CD8-positive, alpha-beta memory T cell (primary cell): Measurements from ENCODE around the gene EP400. TPM values are rescaled to one million over a fixed set of nuclear protein-coding genes. Genes with fewer than 3 reads are reported as not detected.
"Not testable (repeated sequence)": the region's sequence is repeated elsewhere in the genome, so short reads cannot be mapped to it uniquely, and the experiment has no call there.

Experiments used
- CTCF ChIA-PET: fragments of 350-600 bp; sonication (Branson Sonifier 250); formaldehyde crosslinking; loops from one replicate; lab custom pipeline; 2021; ENCODE audit warnings: antibody characterized with exemption; lab: Charles Lee
- POLR2A ChIA-PET: fragments of 350-600 bp; sonication (Branson Sonifier 250); formaldehyde crosslinking; loops from one replicate; lab custom pipeline; 2021; ENCODE audit warnings: antibody characterized with exemption; lab: Charles Lee
- DNase-seq, 5 donors: peaks; one replicate each; pipeline versions ENCODE4 v3.0.0 to v3.0.0-alpha.2; 2020 to 2022; ENCODE audit warnings: mixed read lengths in 1 of 5
- H3K27ac ChIP-seq: one replicate; pipeline ENCODE4 v1.7.0; 2013; ENCODE audit warnings: low read depth, mild to moderate bottlenecking, low read length, moderate library complexity
- H3K27me3 ChIP-seq: 2 replicates; pipeline ENCODE4 v1.7.0; 2013; ENCODE audit warnings: low read length, mild to moderate bottlenecking; ENCODE audit not compliant: insufficient read depth, poor library complexity, severe bottlenecking
- H3K36me3 ChIP-seq: 2 replicates; pipeline ENCODE4 v1.7.0; 2013; ENCODE audit warnings: mild to moderate bottlenecking, low read length, moderate library complexity; ENCODE audit not compliant: insufficient read depth
- H3K4me1 ChIP-seq: 2 replicates; pipeline ENCODE4 v1.7.0; 2013; ENCODE audit warnings: mild to moderate bottlenecking, low read length, moderate library complexity; ENCODE audit not compliant: insufficient read depth
- H3K4me3 ChIP-seq: 2 replicates; pipeline ENCODE4 v1.7.0; 2013; ENCODE audit warnings: mild to moderate bottlenecking, low read length
- H3K9me3 ChIP-seq: 2 replicates; pipeline ENCODE4 v1.7.0; 2013; ENCODE audit warnings: mild to moderate bottlenecking, low read length
- H3K27ac Mint-ChIP-seq, 8 donors: one replicate each; pipeline ENCODE4 v1.8.0; 2020 to 2021; ENCODE audit warnings: mixed read lengths in 8 of 8, mild to moderate bottlenecking in 6 of 8, inconsistent platforms in 3 of 8, moderate library complexity in 3 of 8
- H3K27me3 Mint-ChIP-seq, 2 donors: one replicate each; pipeline ENCODE4 v1.8.0; 2020 to 2021; ENCODE audit warnings: mixed read lengths in 2 of 2, mild to moderate bottlenecking in 1 of 2, moderate library complexity in 1 of 2
- H3K36me3 Mint-ChIP-seq, 3 donors: one replicate each; pipeline ENCODE4 v1.8.0; 2020 to 2021; ENCODE audit warnings: mixed read lengths in 3 of 3, inconsistent platforms in 1 of 3, mild to moderate bottlenecking in 1 of 3
- H3K4me1 Mint-ChIP-seq, 3 donors: one replicate each; pipeline ENCODE4 v1.8.0; 2020 to 2021; ENCODE audit warnings: mixed read lengths in 3 of 3, inconsistent platforms in 1 of 3, mild to moderate bottlenecking in 1 of 3
- H3K4me3 Mint-ChIP-seq, 7 donors: one replicate each; pipeline ENCODE4 v1.8.0; 2020 to 2021; ENCODE audit warnings: mixed read lengths in 7 of 7, mild to moderate bottlenecking in 6 of 7, moderate library complexity in 4 of 7, inconsistent platforms in 2 of 7
- H3K9me3 Mint-ChIP-seq, 5 donors: one replicate each; pipeline ENCODE4 v1.8.0; 2020 to 2022; ENCODE audit warnings: mixed read lengths in 5 of 5, mild to moderate bottlenecking in 3 of 5, moderate library complexity in 2 of 5, inconsistent platforms in 1 of 5
- polyA plus RNA-seq: library from polyadenylated mRNA; unstranded; fragments of 300-500 nt; fragmentation: Illumina TruSeq; gene quantifications from one replicate; pipeline ENCODE4 v1.2.3, GENCODE V29; 2021
- total RNA-seq, 2 experiments: library from RNA; stranded (reverse); gene quantifications; one replicate each; pipeline ENCODE4 v1.2.3, GENCODE V29; 2021

The EP400 gene
- total and polyA plus RNA-seq, 3 experiments from 2014 or later, result 4.3 to 48.8 (median 47.9) TPM

GRCh38 chr12:131944601-131945251 lies 5.0 kb upstream of the EP400 start:
- ChIA-PET POLR2A (interaction anchor here (1.1 kb wide), 1 partner anchor 15 kb away, joined by 3 read pairs; no protein-coding TSS in a partner anchor), CTCF (interaction anchor here (0.8 kb wide), 1 partner anchor 22 kb away, joined by 4 read pairs; no protein-coding TSS in a partner anchor)
- H3K4me3 Mint-ChIP-seq, result no peak overlapping the region
- peak in 1 of 5 donors; percentile 41 for DNase-seq
- no peaks in the 10 kb centered on the region for H3K9me3 Mint-ChIP-seq
- peak overlapping the region in 1 of 8 donors; percentile 52 for H3K27ac Mint-ChIP-seq
- no peak overlapping the region for H3K27ac ChIP-seq
- H3K9me3 ChIP-seq, result no peaks in the 10 kb centered on the region
- no peaks in the 10 kb centered on the region for H3K27me3 ChIP-seq
- H3K4me1 Mint-ChIP-seq, result peaks cover 12 to 25% (median 19%) of the 10 kb centered on the region in 3 donors
- H3K36me3 Mint-ChIP-seq, result peaks cover 0 to 42% (median 2%) of the 10 kb centered on the region in 3 donors
- H3K27me3 Mint-ChIP-seq, result no peaks in the 10 kb centered on the region
- H3K4me1 ChIP-seq, result peaks cover 10% of the 10 kb centered on the region
- peaks cover 10% of the 10 kb centered on the region for H3K36me3 ChIP-seq
- no peak overlapping the region for H3K4me3 ChIP-seq

- Mint-ChIP-seq H3K27ac (peak overlapping the region in 2 of 8 donors; percentile 52 to 86), H3K27me3 (peaks cover 0 to 2% of the 10 kb centered on the region in 2 donors)
Measured at GRCh38 chr12:131946757-131947156, 3.0 kb upstream of the EP400 start.

DNA sequence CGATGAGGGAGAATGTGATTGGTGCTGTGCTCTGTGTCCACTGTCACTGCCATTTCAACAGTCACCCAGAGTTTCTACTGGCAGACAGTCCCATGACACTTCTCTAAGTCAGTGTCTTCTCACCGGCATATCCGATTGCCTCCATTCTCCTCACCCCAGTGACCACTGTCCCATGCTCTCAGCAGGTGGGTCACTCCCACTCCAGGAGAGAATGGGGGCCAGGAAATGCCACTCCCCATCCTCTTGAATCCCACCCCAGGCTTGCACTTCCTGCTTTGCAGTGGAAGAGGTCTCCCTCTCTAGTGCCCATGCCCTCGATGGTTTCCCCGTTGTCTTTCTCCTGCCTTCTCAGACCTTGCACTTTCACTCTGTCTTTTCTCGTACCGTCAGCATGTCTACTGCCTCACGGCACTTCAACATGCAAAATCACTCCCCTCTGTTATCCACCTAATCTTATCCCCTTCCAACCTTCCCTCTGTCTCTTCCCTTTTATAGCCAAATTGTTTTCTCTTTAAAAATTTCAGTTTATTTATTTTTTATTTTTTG lies 2.2 kb upstream of the EP400 start:
- H3K27ac Mint-ChIP-seq, result peak overlapping the region; percentile 52 to 94 (median 90)
- H3K9me3 ChIP-seq, result no peaks in the 10 kb centered on the region
- peaks cover 0 to 26% (median 0%) of the 10 kb centered on the region in 3 donors for H3K36me3 Mint-ChIP-seq
- H3K27me3 ChIP-seq, result no peaks in the 10 kb centered on the region
- no peak overlapping the region for H3K4me3 ChIP-seq
- peaks cover 10% of the 10 kb centered on the region for H3K36me3 ChIP-seq
- ChIA-PET POLR2A (no interaction called here), CTCF (no interaction called here)
- no peaks in the 10 kb centered on the region for H3K9me3 Mint-ChIP-seq
- peaks cover 16 to 34% (median 33%) of the 10 kb centered on the region in 3 donors for H3K4me1 Mint-ChIP-seq
- H3K4me1 ChIP-seq, result peaks cover 23% of the 10 kb centered on the region
- H3K27me3 Mint-ChIP-seq, result peaks cover 0 to 2% of the 10 kb centered on the region in 2 donors
- peak overlapping the region in 1 of 7 donors; percentile 77 for H3K4me3 Mint-ChIP-seq
- no peak overlapping the region for H3K27ac ChIP-seq
- no peak for DNase-seq

More at GRCh38 chr12:131946757-131947156, 3.0 kb upstream of the EP400 start:
- H3K27me3 ChIP-seq, result no peaks in the 10 kb centered on the region
- peak in 1 of 5 donors; percentile 8 for DNase-seq
- Mint-ChIP-seq H3K36me3 (peaks cover 0 to 30% (median 0%) of the 10 kb centered on the region in 3 donors), H3K4me3 (no peak overlapping the region), H3K4me1 (peaks cover 14 to 31% (median 30%) of the 10 kb centered on the region in 3 donors), H3K9me3 (no peaks in the 10 kb centered on the region)
- peaks cover 10% of the 10 kb centered on the region for H3K36me3 ChIP-seq
- H3K9me3 ChIP-seq, result no peaks in the 10 kb centered on the region
- H3K4me1 ChIP-seq, result peaks cover 20% of the 10 kb centered on the region
- CTCF ChIA-PET, result interaction anchor here (1.3 kb wide), 1 partner anchor 19 kb away, joined by 3 read pairs; no protein-coding TSS in a partner anchor
- POLR2A ChIA-PET, result interaction anchor here (0.7 kb wide), 1 partner anchor 560 kb away, joined by 3 read pairs; no protein-coding TSS in a partner anchor
- no peak overlapping the region for H3K4me3 ChIP-seq
- no peak overlapping the region for H3K27ac ChIP-seq

- ChIA-PET POLR2A (no interaction called here), CTCF (no interaction called here)
- H3K4me1 ChIP-seq, result peaks cover 30% of the 10 kb centered on the region
- peaks cover 0 to 2% of the 10 kb centered on the region in 2 donors for H3K27me3 Mint-ChIP-seq
- H3K36me3 ChIP-seq, result peaks cover 3% of the 10 kb centered on the region
- peak overlapping the region; percentile 43 to 94 (median 93) for H3K27ac Mint-ChIP-seq
- DNase-seq, result no peak
- no peaks in the 10 kb centered on the region for H3K9me3 Mint-ChIP-seq
- no peaks in the 10 kb centered on the region for H3K27me3 ChIP-seq
- H3K36me3 Mint-ChIP-seq, result peaks cover 0 to 27% (median 0%) of the 10 kb centered on the region in 3 donors
- peak overlapping the region; percentile 30 to 90 (median 79) for H3K4me3 Mint-ChIP-seq
- no peaks in the 10 kb centered on the region for H3K9me3 ChIP-seq
- peaks cover 23 to 41% (median 39%) of the 10 kb centered on the region in 3 donors for H3K4me1 Mint-ChIP-seq
- H3K27ac ChIP-seq, result no peak overlapping the region
- H3K4me3 ChIP-seq, result no peak overlapping the region
Measured at GRCh38 chr12:131948166-131948712, 1.5 kb upstream of the EP400 start.

GRCh38 chr12:131948713-131949430 lies 870 bp upstream of the EP400 start:
- peak overlapping the region; percentile 65 for H3K27ac ChIP-seq
- peaks cover 27 to 48% (median 46%) of the 10 kb centered on the region in 3 donors for H3K4me1 Mint-ChIP-seq
- peak overlapping the region; percentile 77 to 90 (median 84) for H3K4me3 Mint-ChIP-seq
- peak overlapping the region; percentile 85 to 94 (median 93) for H3K27ac Mint-ChIP-seq
- H3K36me3 Mint-ChIP-seq, result peaks cover 0 to 23% (median 0%) of the 10 kb centered on the region in 3 donors
- not testable (repeated sequence) for H3K9me3 Mint-ChIP-seq, H3K27me3 ChIP-seq, H3K36me3 ChIP-seq, H3K9me3 ChIP-seq, H3K27me3 Mint-ChIP-seq
- ChIA-PET POLR2A (interaction anchor here (1.0 to 1.9 kb wide), 3 partner anchors 14 to 52 kb away, joined by 3 to 7 read pairs (median 4); partner anchors contain the start of gene PUS1), CTCF (interaction anchor here (1.5 kb wide), 1 partner anchor 21 kb away, joined by 4 read pairs; no protein-coding TSS in a partner anchor)
- H3K4me1 ChIP-seq, result peaks cover 35% of the 10 kb centered on the region
- H3K4me3 ChIP-seq, result peak overlapping the region; percentile 56
- peak in 1 of 5 donors; percentile 18 for DNase-seq

GRCh38 chr12:131950182-131950913 lies 606 bp downstream of the EP400 start:
- CTCF ChIA-PET, result interaction anchor here (1.0 to 1.5 kb wide), 4 partner anchors 11 to 846 kb away, joined by 3 to 4 read pairs (median 4); no protein-coding TSS in a partner anchor
- H3K9me3 Mint-ChIP-seq, result no peaks in the 10 kb centered on the region
- H3K27ac Mint-ChIP-seq, result peak overlapping the region; percentile 74 to 95 (median 92)
- peak overlapping the region; percentile 78 for H3K4me3 ChIP-seq
- POLR2A ChIA-PET, result interaction anchor here (0.7 to 1.9 kb wide), 4 partner anchors 8 to 54 kb away, joined by 3 to 7 read pairs (median 4); partner anchors contain the start of gene PUS1
- peaks cover 30 to 59% (median 58%) of the 10 kb centered on the region in 3 donors for H3K4me1 Mint-ChIP-seq
- no peaks in the 10 kb centered on the region for H3K27me3 ChIP-seq
- peaks cover 0 to 2% of the 10 kb centered on the region in 2 donors for H3K27me3 Mint-ChIP-seq
- H3K4me3 Mint-ChIP-seq, result peak overlapping the region; percentile 91 to 96 (median 91)
- no peaks in the 10 kb centered on the region for H3K36me3 ChIP-seq
- no peaks in the 10 kb centered on the region for H3K9me3 ChIP-seq
- peaks cover 35% of the 10 kb centered on the region for H3K4me1 ChIP-seq
- peak in 3 of 5 donors; percentile 23 to 59 (median 44) for DNase-seq
- peaks cover 0 to 16% (median 0%) of the 10 kb centered on the region in 3 donors for H3K36me3 Mint-ChIP-seq
- peak overlapping the region; percentile 69 for H3K27ac ChIP-seq

DNA sequence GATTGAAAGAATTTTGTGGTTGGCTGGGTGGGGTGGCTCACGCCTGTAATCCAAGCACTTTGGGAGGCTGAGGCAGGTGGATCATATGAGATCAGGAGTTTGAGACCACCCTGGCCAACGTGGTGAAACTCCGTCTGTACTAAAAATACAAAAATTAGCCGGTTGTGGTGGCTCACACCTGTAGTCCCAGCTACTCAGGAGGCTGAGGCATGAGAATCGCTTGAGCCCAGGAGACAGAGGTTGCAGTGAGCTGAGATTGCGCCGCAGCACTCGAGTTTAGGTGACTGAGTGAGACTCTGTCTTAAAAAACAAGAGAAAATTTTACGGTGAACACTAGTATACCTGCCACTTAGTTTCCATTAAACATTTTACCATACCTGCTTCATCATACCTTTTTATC lies 4.1 kb downstream of the EP400 start:
- H3K27me3 ChIP-seq, H3K27ac ChIP-seq, H3K36me3 ChIP-seq, H3K9me3 ChIP-seq, H3K9me3 Mint-ChIP-seq, H3K27me3 Mint-ChIP-seq, POLR2A ChIA-PET, DNase-seq, H3K4me3 ChIP-seq: not testable (repeated sequence)
- Mint-ChIP-seq H3K4me3 (peak overlapping the region in 2 of 7 donors; percentile 33 to 71), H3K36me3 (peaks cover 0 to 22% (median 3%) of the 10 kb centered on the region in 3 donors), H3K27ac (peak overlapping the region in 1 of 8 donors; percentile 79), H3K4me1 (peaks cover 44 to 75% (median 67%) of the 10 kb centered on the region in 3 donors)
- CTCF ChIA-PET, result interaction anchor here (1.0 kb wide), 1 partner anchor 243 kb away, joined by 3 read pairs; the partner anchor contains the start of gene SFSWAP
- peaks cover 42% of the 10 kb centered on the region for H3K4me1 ChIP-seq
